K562 (cell line): ENCODE measurements around the gene ZNF236. TPM values are rescaled to one million over a fixed set of nuclear protein-coding genes. Genes with fewer than 3 reads are reported as not detected.

Experiments used
- ATAC-seq: fragments of 200-7000 bp; cut with Tn5 transposase; 3 replicates; pipeline ENCODE4 v1.9.1; 2020; ENCODE audit warnings: moderate library complexity
- BruUV-seq: library from RNA; stranded (reverse); fragments of 400-500 nt; replicated peaks from 2 replicates; lab custom pipeline; 2021; lab: Mats Ljungman, UMichigan
- CTCF ChIA-PET: fragments of 300-600 bp; formaldehyde crosslinking; extraction: SDS; loops from one replicate; lab custom pipeline; 2021; ENCODE audit warnings: low intra/inter-chr PET ratio; lab: Yijun Ruan, JAX
- POLR2A ChIA-PET: fragments of 300-600, 350-650 bp; sonication (Branson Sonifier 250); formaldehyde crosslinking; extraction: SDS; loops from one replicate; lab custom pipeline; 2021; ENCODE audit warnings: antibody characterized with exemption, inconsistent platforms; lab: Yijun Ruan, JAX
- DNase-seq, 4 experiments: peaks; one replicate each; pipeline versions ENCODE4 v3.0.0 to v3.0.0-alpha.2; 2011 to 2018; ENCODE audit warnings: low spot score in 3 of 4, mixed read lengths in 3 of 4; ENCODE audit errors: extremely low read depth in 1 of 4
- FAIRE-seq: peaks from 2 replicates; lab custom pipeline; 2011; peaks lifted over from hg19 to GRCh38; lab: Jason Lieb, UNC
- H2AFZ ChIP-seq: 2 replicates; pipeline ENCODE4 v1.6.0; 2011; ENCODE audit warnings: low read depth, low read length, control low read depth, inconsistent platforms
- H3K27ac ChIP-seq: fragments of 200-600 bp; 3 replicates; pipeline ENCODE4 v1.8.0; 2011; ENCODE audit warnings: low read depth, mild to moderate bottlenecking, control low read depth, inconsistent platforms, low read length, moderate library complexity, mixed read lengths; ENCODE audit errors: extremely low read depth
- H3K27me3 ChIP-seq, 2 experiments: fragments of 300-600 bp in 1 of 2; 2 replicates in 1 of 2; 3 replicates in 1 of 2; pipeline versions ENCODE4 v1.6.0 to v1.8.0; 2011; ENCODE audit warnings: inconsistent platforms in 2 of 2, low read length in 2 of 2, mild to moderate bottlenecking in 1 of 2, mixed read lengths in 1 of 2, moderate library complexity in 1 of 2; ENCODE audit not compliant: control insufficient read depth in 2 of 2, insufficient read depth in 2 of 2
- H3K36me3 ChIP-seq: fragments of 300-600 bp; 3 replicates; pipeline ENCODE4 v1.8.0; 2011; ENCODE audit warnings: mild to moderate bottlenecking, low read length, inconsistent platforms; ENCODE audit not compliant: control insufficient read depth, insufficient read depth
- H3K4me1 ChIP-seq, 2 experiments: fragments of 200-600 bp in 1 of 2; replicated peaks in 1 of 2; 2 replicates in 1 of 2; 3 replicates in 1 of 2; pipeline versions ENCODE4 v1.5.1 to v1.8.0; 2011; ENCODE audit warnings: inconsistent platforms in 2 of 2, low read length in 2 of 2, mild to moderate bottlenecking in 1 of 2, mixed read lengths in 1 of 2, moderate library complexity in 1 of 2; ENCODE audit not compliant: control insufficient read depth in 2 of 2, insufficient read depth in 2 of 2
- H3K4me2 ChIP-seq: 2 replicates; pipeline ENCODE4 v1.6.1; 2011; ENCODE audit warnings: low read length, control low read depth, inconsistent platforms, mixed read lengths; ENCODE audit not compliant: insufficient read depth
- H3K4me3 ChIP-seq: fragments of 200-600 bp; sonication (generic), shearing (Covaris generic); 2 replicates; pipeline ENCODE4 v1.5.1; 2016; ENCODE audit warnings: control low read depth, inconsistent platforms
- H3K79me2 ChIP-seq: fragments of 200-600 bp; 3 replicates; pipeline ENCODE4 v1.8.0; 2011; ENCODE audit warnings: low read length, inconsistent platforms; ENCODE audit not compliant: control insufficient read depth, insufficient read depth
- H3K9ac ChIP-seq, 2 experiments: 2 replicates each; pipeline versions ENCODE4 v1.6.0 to v1.6.1; 2011; ENCODE audit warnings: low read depth in 2 of 2, low read length in 2 of 2, control low read depth in 1 of 2, inconsistent platforms in 1 of 2, mild to moderate bottlenecking in 1 of 2, mixed read lengths in 1 of 2; ENCODE audit not compliant: insufficient read depth in 1 of 2
- H3K9me1 ChIP-seq: one replicate; pipeline ENCODE4 v1.6.0; 2011; ENCODE audit warnings: inconsistent platforms, mild to moderate bottlenecking, low read length, moderate library complexity; ENCODE audit not compliant: control insufficient read depth, insufficient read depth
- H3K9me3 ChIP-seq: replicated peaks from 2 replicates; pipeline ENCODE4 v1.5.1; 2011; ENCODE audit warnings: low read depth, low read length, inconsistent platforms; ENCODE audit not compliant: control insufficient read depth, insufficient read depth
- H4K20me1 ChIP-seq: replicated peaks from 2 replicates; pipeline ENCODE4 v1.6.1; 2011; ENCODE audit warnings: low read length, inconsistent platforms, mixed read lengths; ENCODE audit not compliant: control insufficient read depth, insufficient read depth
- ARID1B ChIP-seq: fragments of 450-650 bp; IDR thresholded peaks from 2 replicates; pipeline ENCODE4 v1.6.1; 2016; ENCODE audit warnings: antibody characterized with exemption, mild to moderate bottlenecking, inconsistent platforms
- GATAD2A ChIP-seq: fragments of 450-650 bp; IDR thresholded peaks from 2 replicates; pipeline ENCODE4 v1.6.1; 2017
- HNRNPLL ChIP-seq: fragments of 200-400 bp; formaldehyde crosslinking; IDR thresholded peaks from 2 replicates; pipeline ENCODE4 v1.6.1; 2017; ENCODE audit warnings: low read length, low read depth, mild to moderate bottlenecking; ENCODE audit not compliant: poor library complexity, severe bottlenecking
- L3MBTL2 ChIP-seq: fragments of 450-650 bp; IDR thresholded peaks from 2 replicates; pipeline ENCODE4 v1.6.1; 2016; ENCODE audit warnings: mild to moderate bottlenecking, moderate library complexity
- NFE2L1 ChIP-seq: fragments of 450-650 bp; IDR thresholded peaks from 2 replicates; pipeline ENCODE4 v1.6.1; 2016; ENCODE audit warnings: missing genetic modification characterization, low read depth, mild to moderate bottlenecking, missing compliant biosample characterization, moderate library complexity, borderline replicate concordance
- NFRKB ChIP-seq: fragments of 450-650 bp; IDR thresholded peaks from 2 replicates; pipeline ENCODE4 v1.6.1; 2016; ENCODE audit warnings: low read depth
- SREBF1 ChIP-seq: fragments of 150-350 bp; IDR thresholded peaks from 2 replicates; pipeline ENCODE4 v1.6.1; 2014; ENCODE audit warnings: antibody characterized with exemption, low read depth, low read length, borderline replicate concordance
- ZFP30 ChIP-seq: fragments of 250-450 bp; sonication (Bioruptor Pico); IDR thresholded peaks from 2 replicates; pipeline ENCODE4 v1.8.0; 2022; ENCODE audit warnings: moderate library complexity, mild to moderate bottlenecking, inconsistent platforms, borderline replicate concordance
- ZNF140 ChIP-seq: fragments of 250-450 bp; sonication (Bioruptor Pico); IDR thresholded peaks from 2 replicates; pipeline ENCODE4 v1.8.0; 2021; ENCODE audit warnings: moderate library complexity, mild to moderate bottlenecking, inconsistent platforms
- ZNF253 ChIP-seq: fragments of 250-450 bp; sonication (Bioruptor Pico); conservative IDR thresholded peaks from 2 replicates; pipeline ENCODE4 v1.6.1; 2021; ENCODE audit warnings: mild to moderate bottlenecking
- WGBS: fragments of 100-300 bp; shearing (Covaris generic); methylation state at CpG from one replicate; pipeline ENCODE4 v1.1.6; 2016; ENCODE audit warnings: low coverage, mixed read lengths; ENCODE audit not compliant: insufficient coverage; ENCODE audit errors: missing lambda C conversion rate; 5-methylcytosine and 5-hydroxymethylcytosine counted together
- in situ Hi-C: fragments of 300-500 bp; cut with MboI; formaldehyde crosslinking; loops from 4 replicates; pipeline ENCODE4 v1.15.0; 2018; ENCODE audit warnings: inconsistent platforms, mixed read lengths
- intact Hi-C: fragments of 100-400 bp; cut with micrococcal nuclease; formaldehyde crosslinking; loops from 2 replicates; pipeline ENCODE4 v1.14.2; 2022
- polyA plus RNA-seq, 8 experiments: library from polyadenylated mRNA; depleted of rRNA in 4 of 8; stranded (reverse) in 5 of 8; unstranded in 3 of 8; fragments of >200 nt; fragmentation: Nextera tagmentation in 2 of 8; fragmentation: Illumina TruSeq in 1 of 8; extraction: Ambion mirVana in 2 of 8; extraction: Trizol in 1 of 8; gene quantifications; 2 replicates each; pipeline versions ENCODE4 v1.2.1 to v1.2.3, GENCODE V29; 2011 to 2014; ENCODE audit warnings: inconsistent platforms in 1 of 8, missing spikeins in 1 of 8
- total RNA-seq, 7 experiments: library from RNA; depleted of rRNA in 6 of 7; stranded (reverse); fragments of >200 nt in 6 of 7; fragmentation: Illumina TruSeq in 2 of 7; extraction: Trizol in 2 of 7; gene quantifications; 2 replicates each; pipeline versions ENCODE4 v1.2.1 to v1.2.3, GENCODE V29; 2011 to 2021; ENCODE audit warnings: low replicate concordance in 1 of 7
- TF ChIP-seq, protein P1 (sequence below): fragments of 250-450 bp; sonication (Bioruptor Pico); IDR thresholded peaks from 2 replicates; pipeline ENCODE4 v1.4.0; 2020; ENCODE audit warnings: borderline replicate concordance
- TF ChIP-seq, protein P2 (sequence below), 2 experiments: IDR thresholded peaks; 2 replicates each; pipeline ENCODE4 v1.6.1; 2011; ENCODE audit warnings: borderline replicate concordance in 1 of 2, control low read depth in 1 of 2, low read depth in 1 of 2, low read length in 1 of 2, mild to moderate bottlenecking in 1 of 2, mixed read lengths in 1 of 2, moderate library complexity in 1 of 2; ENCODE audit not compliant: insufficient read depth in 1 of 2, insufficient read length in 1 of 2, poor library complexity in 1 of 2, severe bottlenecking in 1 of 2; ENCODE audit errors: extremely low read depth in 1 of 2

The ZNF236 gene
- total and polyA plus RNA-seq, 9 of the 15 experiments (the other 6 are each of a cell fraction or from before 2014, with no cell fraction given), result 0.35 to 8.7 (median 3.4) TPM

DNA sequence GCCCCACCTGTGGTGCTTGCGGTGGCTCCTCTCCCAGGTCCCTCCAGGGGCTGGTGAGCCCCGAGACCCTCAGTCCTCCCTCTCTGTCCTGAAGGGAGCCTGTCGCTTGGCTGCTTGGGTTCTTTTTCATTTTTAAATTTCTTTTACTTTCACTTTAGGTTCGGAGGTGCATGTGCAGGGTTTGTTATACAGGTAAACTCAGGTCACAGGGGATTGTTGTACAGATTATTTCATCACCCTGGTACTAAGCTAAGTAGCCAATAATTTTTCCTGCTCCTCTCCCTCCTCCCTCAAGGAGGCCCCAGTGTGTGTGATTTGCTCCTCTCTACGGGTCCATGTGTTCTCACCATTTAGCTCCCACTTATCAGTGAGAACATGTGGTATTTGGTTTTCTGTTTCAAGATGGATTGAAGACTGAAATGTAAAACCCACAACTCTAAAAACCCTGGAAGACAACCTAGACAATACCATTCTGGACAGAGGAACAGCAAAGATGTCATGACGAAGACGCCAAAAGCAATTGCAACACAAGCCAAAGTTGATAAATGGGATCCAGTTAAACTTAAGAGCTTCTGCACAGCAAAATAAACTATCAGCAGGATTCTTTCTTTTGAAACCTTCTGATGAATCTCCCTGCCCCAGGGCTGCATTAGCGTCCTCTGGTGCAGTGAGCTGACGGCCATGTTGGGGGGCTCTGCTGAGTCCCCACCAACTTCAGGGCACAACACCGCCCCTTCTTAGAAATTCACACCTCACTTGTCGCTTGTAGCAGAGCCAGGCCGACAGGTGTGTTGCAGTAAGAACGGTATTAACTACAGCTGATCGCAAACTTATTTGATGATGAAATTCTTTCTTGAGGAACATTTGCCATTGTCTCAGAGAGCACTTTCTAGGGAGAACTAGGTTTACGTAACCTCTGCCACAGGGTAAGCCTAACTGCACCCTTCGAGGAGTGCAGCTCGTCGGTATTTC, 135.3 kb downstream of the ZNF236 start:
- POLR2A ChIA-PET, result no interaction called here
- Histone ChIP-seq H4K20me1 (no peaks in the 10 kb centered on the region), H2AFZ (no peak overlapping the region), H3K79me2 (no peaks in the 10 kb centered on the region), H3K36me3 (peaks cover 11% of the 10 kb centered on the region; the same call in 1 of the 3 replicates), H3K4me3 (no peak overlapping the region), H3K4me1 (no peaks in the 10 kb centered on the region), H3K9me1 (no peaks in the 10 kb centered on the region), H3K27me3 (no peaks in the 10 kb centered on the region), H3K4me2 (no peak overlapping the region), H3K9ac (0 out of 4 replicates have a peak overlapping the region, but pooled peaks of 1 of the 2 experiments have one; percentile 64), H3K9me3 (no peaks in the 10 kb centered on the region), H3K27ac (no peak overlapping the region)
- no peak for FAIRE-seq
- CTCF ChIA-PET, result no interaction called here
- no peak for ATAC-seq
- in situ Hi-C loops, result no loop called here
- intact Hi-C loops, result no loop called here
- BruUV-seq, result no TSS peak
- no peak for DNase-seq
- 86% methylated on average over 15 of the region's 18 CpGs for WGBS
- TF ChIP-seq ZNF253 (CRISPR knock-in tag), result no peak
- TF ChIP-seq ARID1B, result no peak
- TF ChIP-seq, protein P1, sequence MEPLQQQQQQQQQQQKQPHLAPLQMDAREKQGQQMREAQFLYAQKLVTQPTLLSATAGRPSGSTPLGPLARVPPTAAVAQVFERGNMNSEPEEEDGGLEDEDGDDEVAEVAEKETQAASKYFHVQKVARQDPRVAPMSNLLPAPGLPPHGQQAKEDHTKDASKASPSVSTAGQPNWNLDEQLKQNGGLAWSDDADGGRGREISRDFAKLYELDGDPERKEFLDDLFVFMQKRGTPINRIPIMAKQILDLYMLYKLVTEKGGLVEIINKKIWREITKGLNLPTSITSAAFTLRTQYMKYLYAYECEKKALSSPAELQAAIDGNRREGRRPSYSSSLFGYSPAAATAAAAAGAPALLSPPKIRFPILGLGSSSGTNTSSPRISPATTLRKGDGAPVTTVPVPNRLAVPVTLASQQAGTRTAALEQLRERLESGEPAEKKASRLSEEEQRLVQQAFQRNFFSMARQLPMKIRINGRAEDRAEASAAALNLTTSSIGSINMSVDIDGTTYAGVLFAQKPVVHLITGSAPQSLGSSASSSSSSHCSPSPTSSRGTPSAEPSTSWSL, result no peak
- TF ChIP-seq HNRNPLL, result no peak
- no peak for TF ChIP-seq GATAD2A
- TF ChIP-seq L3MBTL2, result no peak
- TF ChIP-seq NFE2L1 (tag), result no peak
- TF ChIP-seq, protein P2, sequence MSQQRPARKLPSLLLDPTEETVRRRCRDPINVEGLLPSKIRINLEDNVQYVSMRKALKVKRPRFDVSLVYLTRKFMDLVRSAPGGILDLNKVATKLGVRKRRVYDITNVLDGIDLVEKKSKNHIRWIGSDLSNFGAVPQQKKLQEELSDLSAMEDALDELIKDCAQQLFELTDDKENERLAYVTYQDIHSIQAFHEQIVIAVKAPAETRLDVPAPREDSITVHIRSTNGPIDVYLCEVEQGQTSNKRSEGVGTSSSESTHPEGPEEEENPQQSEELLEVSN (IDR thresholded peaks at IDR 0.05; ENCODE audit: borderline replicate concordance in 1 of 2, extremely low read depth in 1 of 2, insufficient read depth in 1 of 2, insufficient read length in 1 of 2, low read depth in 1 of 2, low read length in 1 of 2, poor library complexity in 1 of 2, severe bottlenecking in 1 of 2), result no peak
- TF ChIP-seq SREBF1, result no peak
- TF ChIP-seq ZFP30 (CRISPR knock-in tag), result no peak
- no peak for TF ChIP-seq ZNF140 (CRISPR knock-in tag)
- no peak for TF ChIP-seq NFRKB
